Measurements from ENCODE around the gene NTN5. TPM values are rescaled to one million over a fixed set of nuclear protein-coding genes. Genes with fewer than 3 reads are reported as not detected.

Gene NTN5
- total RNA-seq, 4 donors from 2014 or later: 0.47 to 1.9 (median 0.58) TPM; not detected in 1

DNA sequence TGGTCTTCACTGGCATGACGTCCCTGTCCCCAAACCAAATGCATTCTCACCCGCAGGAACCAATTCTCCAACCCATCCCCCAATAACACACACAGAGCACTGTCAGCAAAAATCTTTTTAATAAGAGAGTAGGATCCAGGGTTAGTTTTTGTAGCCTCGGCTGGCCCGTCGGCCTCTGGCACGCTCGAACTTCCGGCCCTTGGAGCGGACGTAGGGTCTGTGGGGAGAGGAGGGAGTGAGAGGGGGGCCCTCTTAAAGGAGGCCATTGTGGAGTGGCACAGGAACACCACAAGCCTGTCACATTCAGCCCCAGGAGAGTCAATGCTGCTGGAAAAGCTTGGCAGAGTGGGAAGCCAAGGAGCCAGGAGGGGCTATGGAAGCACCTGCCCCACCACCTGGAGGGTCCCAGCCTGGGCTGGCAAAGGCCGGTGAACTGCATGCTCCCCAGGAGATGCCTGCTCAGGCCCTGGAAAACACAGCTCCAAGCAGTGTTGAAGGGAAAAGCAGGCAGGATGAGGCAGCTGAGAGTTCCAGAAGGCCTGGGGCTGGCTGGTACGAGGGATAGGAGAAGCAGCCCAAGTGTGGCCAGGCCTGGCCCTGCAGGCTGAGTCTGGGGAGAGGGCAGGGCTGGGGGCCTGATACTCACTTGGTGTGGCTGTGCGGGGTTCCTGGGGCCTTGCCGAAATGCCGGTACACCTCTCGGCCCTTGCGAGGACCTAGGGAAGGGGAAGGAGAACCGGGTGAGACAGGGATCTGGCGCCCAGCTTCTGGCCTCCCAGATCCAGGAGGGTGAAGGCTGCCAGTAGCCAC, 57.4 kb downstream of the NTN5 start:
- H3K4me3 ChIP-seq (ENCODE audit: low read depth, poor library complexity, severe bottlenecking): no peak overlapping the region
- 59 to 66% methylated on average over 19 of the region's 19 CpGs for WGBS, 2 donors
- intact Hi-C loops (cut with DNase I; ENCODE audit: low total_unique reads): no loop called here
- DNase-seq (ENCODE audit: low spot score in 2 of 2): no peak
- TF ChIP-seq, protein P1, sequence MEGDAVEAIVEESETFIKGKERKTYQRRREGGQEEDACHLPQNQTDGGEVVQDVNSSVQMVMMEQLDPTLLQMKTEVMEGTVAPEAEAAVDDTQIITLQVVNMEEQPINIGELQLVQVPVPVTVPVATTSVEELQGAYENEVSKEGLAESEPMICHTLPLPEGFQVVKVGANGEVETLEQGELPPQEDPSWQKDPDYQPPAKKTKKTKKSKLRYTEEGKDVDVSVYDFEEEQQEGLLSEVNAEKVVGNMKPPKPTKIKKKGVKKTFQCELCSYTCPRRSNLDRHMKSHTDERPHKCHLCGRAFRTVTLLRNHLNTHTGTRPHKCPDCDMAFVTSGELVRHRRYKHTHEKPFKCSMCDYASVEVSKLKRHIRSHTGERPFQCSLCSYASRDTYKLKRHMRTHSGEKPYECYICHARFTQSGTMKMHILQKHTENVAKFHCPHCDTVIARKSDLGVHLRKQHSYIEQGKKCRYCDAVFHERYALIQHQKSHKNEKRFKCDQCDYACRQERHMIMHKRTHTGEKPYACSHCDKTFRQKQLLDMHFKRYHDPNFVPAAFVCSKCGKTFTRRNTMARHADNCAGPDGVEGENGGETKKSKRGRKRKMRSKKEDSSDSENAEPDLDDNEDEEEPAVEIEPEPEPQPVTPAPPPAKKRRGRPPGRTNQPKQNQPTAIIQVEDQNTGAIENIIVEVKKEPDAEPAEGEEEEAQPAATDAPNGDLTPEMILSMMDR (IDR thresholded peaks at IDR 0.05): no peak
- no peak for TF ChIP-seq POLR2A (IDR thresholded peaks at IDR 0.05)

DNA sequence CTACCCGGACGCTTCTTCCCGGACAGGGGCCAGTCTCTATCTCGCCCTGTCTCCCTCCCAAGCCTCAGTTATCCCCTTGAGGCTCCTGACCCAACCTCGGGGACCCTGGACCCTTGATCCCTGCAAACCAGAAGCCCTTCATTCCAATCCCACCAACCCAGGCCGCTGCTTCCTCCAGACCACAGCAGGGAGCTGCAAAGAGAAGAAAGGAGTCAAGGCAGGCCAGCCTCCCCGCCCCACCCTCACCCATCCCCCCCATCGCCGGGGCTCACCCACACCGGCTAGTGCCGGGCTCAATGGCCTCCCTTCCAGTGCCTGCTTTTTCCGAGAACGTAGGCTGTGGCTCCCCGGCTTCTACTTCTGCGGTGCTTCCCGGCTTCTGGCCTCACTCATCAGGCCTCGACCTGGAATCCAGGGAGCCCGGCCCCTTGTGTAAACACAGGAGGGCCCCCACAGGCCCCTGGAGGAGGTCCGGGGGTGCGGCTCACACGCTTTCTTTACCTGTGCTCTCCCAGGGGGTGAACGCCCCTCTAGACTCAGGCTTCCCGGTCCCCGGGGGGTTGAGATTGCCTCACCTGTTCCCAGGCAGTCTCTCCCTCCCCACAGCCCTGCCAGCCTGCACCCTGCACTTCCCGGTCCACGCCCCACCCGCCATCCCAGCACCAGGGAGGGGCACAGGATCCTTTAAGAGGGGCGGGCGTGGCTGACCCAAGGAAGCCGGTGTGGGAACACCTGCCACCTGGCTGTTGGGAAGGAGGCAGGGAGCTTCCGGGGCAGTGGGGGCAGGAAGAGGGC, 58.2 kb downstream of the NTN5 start, which contains the start of gene FAM83E:
TSS of gene FAM83E (minus strand) at position 641 of the 795 bp plus-strand sequence. CDS start 1,704 bp downstream, outside the sequence.
- no peak for TF ChIP-seq POLR2A (IDR thresholded peaks at IDR 0.05)
- TF ChIP-seq, protein P1 (IDR thresholded peaks at IDR 0.05): no peak
- WGBS, 2 donors: 39 to 44% methylated on average over 27 to 30 of the region's 31 CpGs
- intact Hi-C loops (cut with DNase I; ENCODE audit: low total_unique reads): no loop called here
- DNase-seq (ENCODE audit: low spot score in 2 of 2): no peak
- H3K4me3 ChIP-seq (ENCODE audit: low read depth, poor library complexity, severe bottlenecking): no peak within 1 kb of the TSS

DNA sequence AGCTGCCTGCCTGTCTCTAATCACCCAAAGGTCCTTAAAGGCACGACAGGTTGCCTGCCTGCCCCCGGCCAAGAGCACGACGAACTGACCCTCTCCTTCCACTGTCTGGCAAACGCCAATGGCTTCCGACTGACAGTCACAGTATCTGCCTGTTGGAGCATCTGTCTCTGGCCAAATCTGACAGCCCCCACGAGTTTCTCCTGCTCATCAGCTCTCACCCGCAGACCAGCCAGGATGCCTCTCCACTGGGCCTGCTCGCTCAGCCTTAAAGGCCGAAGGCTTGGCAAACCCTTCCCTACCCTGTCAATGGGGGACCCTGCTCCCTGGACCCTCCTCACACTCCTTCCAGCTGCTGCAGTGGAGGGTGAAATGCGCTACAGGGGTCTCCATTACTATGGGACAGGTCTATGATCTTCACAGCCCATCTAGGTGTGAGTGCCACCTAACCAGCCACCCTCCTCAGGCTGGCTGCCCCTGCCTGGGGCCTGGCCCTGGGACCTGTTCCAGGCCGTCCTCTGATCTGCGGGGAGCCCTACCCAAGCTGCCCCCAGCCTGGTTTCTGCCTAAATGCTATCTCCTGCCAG, 58.9 kb downstream of the NTN5 start:
- no peak for TF ChIP-seq POLR2A (IDR thresholded peaks at IDR 0.05)
- TF ChIP-seq, protein P1 (IDR thresholded peaks at IDR 0.05): no peak
- no peak overlapping the region for H3K4me3 ChIP-seq (ENCODE audit: low read depth, poor library complexity, severe bottlenecking)
- DNase-seq (ENCODE audit: low spot score in 2 of 2): no peak
- 73 to 78% methylated on average over 13 of the region's 13 CpGs for WGBS, 2 donors
- intact Hi-C loops (cut with DNase I; ENCODE audit: low total_unique reads): no loop called here

DNA sequence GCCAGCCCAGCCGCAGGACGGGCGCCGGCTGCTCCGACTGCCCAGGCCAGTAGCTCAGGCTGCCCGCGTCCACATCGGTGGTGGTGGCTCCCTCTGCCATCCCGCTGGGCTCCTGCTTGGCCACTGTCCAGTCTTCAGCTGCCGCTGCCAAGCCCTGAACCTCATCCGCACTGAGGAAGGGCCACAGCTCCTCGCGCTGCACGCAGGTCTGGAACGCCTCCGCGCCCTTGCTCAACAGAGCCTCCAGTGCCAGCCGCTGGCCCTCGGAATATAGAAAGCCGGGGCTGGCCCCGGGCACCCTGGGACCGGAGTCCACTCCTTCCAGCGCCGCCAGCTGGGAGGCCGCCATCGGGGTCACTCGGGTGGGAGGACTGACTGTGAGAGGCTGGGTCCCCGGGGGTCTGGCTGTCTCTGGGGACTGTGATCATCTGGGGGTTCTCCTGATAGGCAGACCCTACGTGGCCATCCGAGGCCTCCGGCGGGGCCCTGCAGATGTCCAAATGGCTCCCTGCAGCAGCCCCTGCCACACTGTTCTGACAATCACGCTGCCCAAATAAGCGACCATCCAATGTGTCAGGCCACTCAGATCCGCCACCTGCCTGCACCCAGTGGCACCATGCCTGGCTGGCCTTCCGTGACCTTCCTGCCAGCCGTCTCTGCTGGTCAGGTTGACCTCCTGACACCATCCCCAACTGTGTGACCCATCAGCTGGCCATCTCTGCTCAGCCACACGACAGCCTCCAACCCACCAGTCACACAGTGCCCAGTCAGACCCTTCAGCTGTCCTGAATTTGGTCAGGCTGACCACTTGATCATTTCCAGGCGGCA, 59.6 kb downstream of the NTN5 start:
- intact Hi-C loops (cut with DNase I; ENCODE audit: low total_unique reads): no loop called here
- H3K4me3 ChIP-seq (ENCODE audit: low read depth, poor library complexity, severe bottlenecking): no peak overlapping the region
- WGBS, 2 donors: 83 to 86% methylated on average over 21 to 29 of the region's 39 CpGs
- no peak for TF ChIP-seq POLR2A (IDR thresholded peaks at IDR 0.05)
- TF ChIP-seq, protein P1 (IDR thresholded peaks at IDR 0.05): no peak
- DNase-seq (ENCODE audit: low spot score in 2 of 2): no peak

DNA sequence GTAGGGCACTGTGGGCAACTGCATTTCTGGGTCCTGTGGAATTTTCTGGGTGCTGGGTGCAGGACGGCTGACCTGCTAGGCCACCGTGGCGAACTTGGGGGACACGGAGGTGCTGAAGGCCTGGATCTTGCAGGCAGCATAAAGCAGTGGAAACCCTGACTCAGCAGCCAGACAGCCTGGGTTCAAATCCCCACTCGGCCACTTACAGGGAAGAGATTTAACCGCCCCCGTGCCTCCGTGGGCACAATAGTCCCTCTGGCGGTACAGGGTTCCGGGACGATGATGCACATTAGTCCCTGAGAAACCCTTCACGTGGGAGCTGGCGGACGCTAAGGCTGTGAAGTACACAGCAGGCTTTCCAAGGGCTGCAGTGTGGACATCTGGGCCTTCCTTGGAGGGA, 60.9 kb downstream of the NTN5 start:
- no peak overlapping the region for H3K4me3 ChIP-seq (ENCODE audit: low read depth, poor library complexity, severe bottlenecking)
- DNase-seq (ENCODE audit: low spot score in 2 of 2): no peak
- 85 to 87% methylated on average over 14 of the region's 14 CpGs for WGBS, 2 donors
- TF ChIP-seq POLR2A (IDR thresholded peaks at IDR 0.05): no peak
- TF ChIP-seq, protein P1 (IDR thresholded peaks at IDR 0.05): no peak
- intact Hi-C loops (cut with DNase I; ENCODE audit: low total_unique reads): no loop called here

Data from lower leg skin (tissue), 4 donors.